Measurements from ENCODE around the gene FBXW12. TPM values are rescaled to one million over a fixed set of nuclear protein-coding genes. Genes with fewer than 3 reads are reported as not detected.
A peak's percentile ranks its signal among the peaks of the same experiment; 100 is the strongest.

The FBXW12 gene
- total RNA-seq, 1 donor from 2014 or later: not detected

DNA sequence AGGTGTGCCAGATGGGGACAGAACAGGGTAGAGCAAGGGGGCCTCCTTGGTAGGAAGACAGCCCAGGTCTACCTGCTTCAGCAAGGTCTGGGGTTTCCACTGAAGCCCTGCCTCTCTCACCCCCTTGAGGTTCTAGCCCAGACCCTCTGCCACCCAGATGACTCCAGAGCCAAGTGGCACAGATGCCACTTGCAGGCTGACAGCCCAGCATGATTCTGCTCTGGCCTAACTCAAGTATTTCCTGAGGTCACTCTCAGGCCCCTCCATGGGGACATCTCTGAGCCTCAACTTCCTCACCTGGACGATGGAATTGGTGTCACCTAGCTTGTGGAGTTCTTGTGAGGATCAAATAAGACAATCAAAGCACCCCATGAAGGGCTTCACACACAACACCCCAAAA lies 34.0 kb downstream of the FBXW12 start:
- intact Hi-C loops (cut with micrococcal nuclease): no loop called here
- no peak for ATAC-seq (ENCODE audit: low read depth)
- Mint-ChIP-seq H3K36me3 (ENCODE audit: low read depth) (no peaks in the 10 kb centered on the region), H3K9me3 (no peaks in the 10 kb centered on the region), H3K4me3 (no peak overlapping the region), H3K27ac (no peak overlapping the region), H3K27me3 (no peaks in the 10 kb centered on the region), H3K4me1 (no peaks in the 10 kb centered on the region)
- TF ChIP-seq, protein P1, sequence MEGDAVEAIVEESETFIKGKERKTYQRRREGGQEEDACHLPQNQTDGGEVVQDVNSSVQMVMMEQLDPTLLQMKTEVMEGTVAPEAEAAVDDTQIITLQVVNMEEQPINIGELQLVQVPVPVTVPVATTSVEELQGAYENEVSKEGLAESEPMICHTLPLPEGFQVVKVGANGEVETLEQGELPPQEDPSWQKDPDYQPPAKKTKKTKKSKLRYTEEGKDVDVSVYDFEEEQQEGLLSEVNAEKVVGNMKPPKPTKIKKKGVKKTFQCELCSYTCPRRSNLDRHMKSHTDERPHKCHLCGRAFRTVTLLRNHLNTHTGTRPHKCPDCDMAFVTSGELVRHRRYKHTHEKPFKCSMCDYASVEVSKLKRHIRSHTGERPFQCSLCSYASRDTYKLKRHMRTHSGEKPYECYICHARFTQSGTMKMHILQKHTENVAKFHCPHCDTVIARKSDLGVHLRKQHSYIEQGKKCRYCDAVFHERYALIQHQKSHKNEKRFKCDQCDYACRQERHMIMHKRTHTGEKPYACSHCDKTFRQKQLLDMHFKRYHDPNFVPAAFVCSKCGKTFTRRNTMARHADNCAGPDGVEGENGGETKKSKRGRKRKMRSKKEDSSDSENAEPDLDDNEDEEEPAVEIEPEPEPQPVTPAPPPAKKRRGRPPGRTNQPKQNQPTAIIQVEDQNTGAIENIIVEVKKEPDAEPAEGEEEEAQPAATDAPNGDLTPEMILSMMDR (IDR thresholded peaks at IDR 0.05): no peak
- ChIA-PET POLR2A (no interaction called here), CTCF (interaction anchor here (1.0 kb wide), 1 partner anchor 30 kb away, joined by 3 read pairs; no protein-coding TSS in a partner anchor)
- no peak for DNase-seq

DNA sequence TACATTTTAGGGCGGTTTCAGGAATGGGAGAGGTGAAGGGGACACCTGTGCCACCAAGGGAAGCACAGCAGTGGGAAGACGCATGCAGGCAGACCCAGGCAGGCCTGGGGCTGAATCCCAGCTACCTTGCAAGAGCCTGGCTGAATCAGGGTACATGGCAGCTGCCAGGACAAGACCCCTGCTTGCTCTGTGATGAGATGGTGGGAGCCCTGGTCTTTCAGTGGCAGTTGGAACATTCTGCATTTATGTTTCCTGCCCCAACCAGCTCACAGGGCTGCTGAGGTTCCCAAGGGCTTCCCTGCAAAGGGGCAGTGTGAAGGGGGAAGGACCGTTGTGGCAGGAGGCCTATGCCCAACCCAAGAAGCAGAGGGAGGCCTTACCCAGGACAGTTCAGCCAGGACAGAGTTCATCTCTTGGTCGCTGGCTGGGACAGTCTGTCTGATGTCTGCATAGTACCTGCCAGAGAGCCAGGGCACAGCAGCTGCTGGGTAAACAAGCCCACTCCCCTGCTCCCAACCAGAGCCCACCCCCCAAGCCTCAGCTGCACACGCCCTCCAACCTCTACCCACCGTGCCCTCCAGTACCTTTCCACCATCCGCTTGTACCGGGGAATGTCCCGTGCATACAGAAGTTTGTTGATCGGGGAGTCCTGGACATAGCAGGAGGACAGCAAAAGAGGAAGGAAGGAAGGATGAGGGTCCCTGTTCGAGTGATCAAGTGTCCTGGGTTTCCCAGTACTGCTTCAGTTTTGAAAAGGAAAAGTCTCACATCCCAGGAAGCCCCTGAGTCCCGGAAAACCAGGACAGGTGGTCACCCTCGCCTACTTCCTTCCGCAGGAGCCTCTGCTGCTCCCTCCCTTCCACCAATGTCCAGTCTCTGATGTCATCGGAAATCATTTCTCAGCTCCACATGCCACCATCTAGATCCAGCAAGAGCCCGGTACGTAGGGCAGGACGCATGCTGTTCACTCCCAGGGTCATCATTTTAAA lies 34.7 kb downstream of the FBXW12 start:
- Mint-ChIP-seq H3K9me3 (no peaks in the 10 kb centered on the region), H3K27me3 (no peaks in the 10 kb centered on the region), H3K27ac (no peak overlapping the region), H3K4me3 (no peak overlapping the region), H3K4me1 (no peaks in the 10 kb centered on the region), H3K36me3 (ENCODE audit: low read depth) (no peaks in the 10 kb centered on the region)
- TF ChIP-seq, protein P1 (IDR thresholded peaks at IDR 0.05): no peak
- ChIA-PET CTCF (interaction anchor here (1.0 to 1.2 kb wide), 2 partner anchors 29 to 143 kb away, joined by 4 to 5 read pairs; no protein-coding TSS in a partner anchor), POLR2A (no interaction called here)
- ATAC-seq (ENCODE audit: low read depth) (no peak), DNase-seq (peak; percentile 5)
- intact Hi-C loops (cut with micrococcal nuclease): no loop called here

GRCh38 chr3:48407542-48408099 lies 35.6 kb downstream of the FBXW12 start:
- intact Hi-C loops (cut with micrococcal nuclease): no loop called here
- no peaks in the 10 kb centered on the region for H3K27me3 Mint-ChIP-seq

DNA sequence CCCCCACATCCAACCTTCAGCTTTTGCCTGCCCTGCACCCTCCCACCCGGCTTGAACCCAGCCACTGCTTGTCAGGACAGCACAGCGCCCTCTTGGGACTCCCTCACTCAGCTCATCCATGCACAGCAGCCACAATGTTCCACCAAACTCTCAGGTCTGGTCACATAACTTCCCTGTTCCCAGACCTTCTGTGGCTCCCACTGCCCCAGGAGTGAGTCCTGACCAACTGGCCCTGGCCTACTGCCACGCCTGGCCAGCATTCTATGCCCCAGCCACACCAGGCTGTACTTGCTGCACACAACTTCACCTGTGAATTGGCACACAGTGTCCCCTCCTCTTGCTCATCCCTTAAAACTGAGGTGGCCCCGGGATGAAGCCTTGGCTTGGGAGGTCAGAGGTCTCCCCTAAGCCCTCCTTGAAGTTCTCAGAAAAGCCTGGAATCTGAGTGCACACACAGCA lies 36.8 kb downstream of the FBXW12 start:
- intact Hi-C loops (cut with micrococcal nuclease): no loop called here
- Mint-ChIP-seq H3K27me3 (no peaks in the 10 kb centered on the region), H3K36me3 (ENCODE audit: low read depth) (no peaks in the 10 kb centered on the region), H3K27ac (no peak overlapping the region), H3K9me3 (no peaks in the 10 kb centered on the region), H3K4me1 (no peaks in the 10 kb centered on the region), H3K4me3 (no peak overlapping the region)
- CTCF ChIA-PET: no interaction called here
- no peak for DNase-seq
- POLR2A ChIA-PET: no interaction called here
- no peak for ATAC-seq (ENCODE audit: low read depth)
- TF ChIP-seq, protein P1 (IDR thresholded peaks at IDR 0.05): no peak

More at GRCh38 chr3:48407542-48408099, 35.6 kb downstream of the FBXW12 start:
- no peak overlapping the region for H3K4me3 Mint-ChIP-seq
- CTCF ChIA-PET: interaction anchor here (1.0 to 1.2 kb wide), 2 partner anchors 29 to 142 kb away, joined by 4 to 5 read pairs; no protein-coding TSS in a partner anchor
- no peaks in the 10 kb centered on the region for H3K36me3 Mint-ChIP-seq (ENCODE audit: low read depth)
- H3K9me3 Mint-ChIP-seq: no peaks in the 10 kb centered on the region
- H3K4me1 Mint-ChIP-seq: no peaks in the 10 kb centered on the region
- no peak overlapping the region for H3K27ac Mint-ChIP-seq
- DNase-seq: peak; percentile 11
- TF ChIP-seq, protein P1 (IDR thresholded peaks at IDR 0.05): no peak
- POLR2A ChIA-PET: no interaction called here
- ATAC-seq (ENCODE audit: low read depth): no peak

All from activated B cell treated with CpG ODN at 0.5 μM for 24 hours (primary cell).